GM12865 (cell line): ENCODE data around the gene MYADM.

Experiments used
- DNase-seq: peaks from one replicate; pipeline ENCODE4 v3.0.0; 2010; ENCODE audit warnings: low read depth
- H3K4me3 ChIP-seq: 2 replicates; pipeline ENCODE4 v1.5.1; 2011; ENCODE audit warnings: mild to moderate bottlenecking, low read depth, low read length, control low read depth
- TF ChIP-seq, protein P1 (sequence below): IDR thresholded peaks from 2 replicates; pipeline ENCODE4 v1.5.1; 2011; ENCODE audit warnings: low read length, control low read depth, low read depth, inconsistent platforms; ENCODE audit not compliant: insufficient read depth; ENCODE audit errors: missing control alignments

Gene MYADM

GRCh38 chr19:53882391-53883050 lies 14.8 kb downstream of the MYADM start:
- TF ChIP-seq, protein P1, sequence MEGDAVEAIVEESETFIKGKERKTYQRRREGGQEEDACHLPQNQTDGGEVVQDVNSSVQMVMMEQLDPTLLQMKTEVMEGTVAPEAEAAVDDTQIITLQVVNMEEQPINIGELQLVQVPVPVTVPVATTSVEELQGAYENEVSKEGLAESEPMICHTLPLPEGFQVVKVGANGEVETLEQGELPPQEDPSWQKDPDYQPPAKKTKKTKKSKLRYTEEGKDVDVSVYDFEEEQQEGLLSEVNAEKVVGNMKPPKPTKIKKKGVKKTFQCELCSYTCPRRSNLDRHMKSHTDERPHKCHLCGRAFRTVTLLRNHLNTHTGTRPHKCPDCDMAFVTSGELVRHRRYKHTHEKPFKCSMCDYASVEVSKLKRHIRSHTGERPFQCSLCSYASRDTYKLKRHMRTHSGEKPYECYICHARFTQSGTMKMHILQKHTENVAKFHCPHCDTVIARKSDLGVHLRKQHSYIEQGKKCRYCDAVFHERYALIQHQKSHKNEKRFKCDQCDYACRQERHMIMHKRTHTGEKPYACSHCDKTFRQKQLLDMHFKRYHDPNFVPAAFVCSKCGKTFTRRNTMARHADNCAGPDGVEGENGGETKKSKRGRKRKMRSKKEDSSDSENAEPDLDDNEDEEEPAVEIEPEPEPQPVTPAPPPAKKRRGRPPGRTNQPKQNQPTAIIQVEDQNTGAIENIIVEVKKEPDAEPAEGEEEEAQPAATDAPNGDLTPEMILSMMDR = no peak
- no peak for DNase-seq
- no peak overlapping the region for H3K4me3 ChIP-seq

GRCh38 chr19:53883231-53883661 lies 15.6 kb downstream of the MYADM start:
- TF ChIP-seq, protein P1 = no peak
- DNase-seq = no peak
- no peak overlapping the region for H3K4me3 ChIP-seq

GRCh38 chr19:53883741-53884140 lies 16.1 kb downstream of the MYADM start:
- no peak for DNase-seq
- TF ChIP-seq, protein P1 = no peak
- no peak overlapping the region for H3K4me3 ChIP-seq

DNA sequence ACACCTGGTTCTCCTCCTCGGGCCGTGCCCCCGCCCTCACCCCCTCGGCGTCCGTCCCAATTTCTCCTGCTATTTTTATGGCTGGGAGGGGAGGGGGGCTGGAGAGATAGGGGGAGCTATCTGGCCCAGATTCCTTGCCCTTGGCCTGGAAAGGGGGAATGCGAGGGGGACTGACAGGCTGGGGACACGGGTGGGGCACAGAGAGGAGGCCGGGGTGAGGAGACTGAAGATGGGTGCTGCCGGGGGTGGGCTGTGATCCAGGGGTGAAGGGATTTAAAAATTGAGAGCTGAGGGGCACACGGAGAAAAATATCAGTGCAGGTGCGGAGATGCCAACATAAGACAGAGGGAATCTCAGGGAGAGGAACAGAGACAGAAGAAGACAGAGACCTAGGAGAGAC lies 16.6 kb downstream of the MYADM start:
- no peak overlapping the region for H3K4me3 ChIP-seq
- TF ChIP-seq, protein P1 = no peak
- no peak for DNase-seq

GRCh38 chr19:53885036-53885435 lies 17.4 kb downstream of the MYADM start:
- no peak for DNase-seq
- TF ChIP-seq, protein P1 = no peak
- H3K4me3 ChIP-seq = no peak overlapping the region

- TF ChIP-seq, protein P1 = no peak
- no peak for DNase-seq
- H3K4me3 ChIP-seq = no peak overlapping the region
Measured at GRCh38 chr19:53892301-53892980, 24.8 kb downstream of the MYADM start.
